ENCODE data around the gene ACKR3. TPM values are rescaled to one million over a fixed set of nuclear protein-coding genes. Genes with fewer than 3 reads are reported as not detected.

Gene ACKR3
- total and polyA plus RNA-seq, 4 donors = 6.8 to 30.2 (median 14.4) TPM

GRCh38 chr2:236525411-236525997, 44.1 kb upstream of the ACKR3 start:
- Histone ChIP-seq H3K27ac (ENCODE audit: low read depth in 1 of 2, low read length in 1 of 2) (no peak overlapping the region), H3K4me3 (no peak overlapping the region), H3K27me3 (ENCODE audit: control insufficient read depth in 3 of 3, insufficient read depth in 3 of 3, low read length in 2 of 3) (peaks cover 0 to 6% (median 0%) of the 10 kb centered on the region in 3 donors), H3K9me3 (ENCODE audit: control insufficient read depth in 4 of 4, insufficient read depth in 3 of 4, low read length in 3 of 4) (no peaks in the 10 kb centered on the region), H3K9ac (ENCODE audit: insufficient read depth in 1 of 2, low read length in 2 of 2) (no peak overlapping the region), H3K36me3 (ENCODE audit: control insufficient read depth in 4 of 4, insufficient read depth in 4 of 4, low read length in 4 of 4) (no peaks in the 10 kb centered on the region), H3K4me1 (ENCODE audit: control insufficient read depth in 5 of 5, insufficient read depth in 5 of 5, low read length in 5 of 5) (peaks cover 0 to 14% (median 4%) of the 10 kb centered on the region in 5 donors)
- 87 to 90% methylated on average over 8 of the region's 8 CpGs for WGBS, 2 donors
- TF ChIP-seq CTCF (IDR thresholded peaks at IDR 0.05; ENCODE audit: control extremely low read depth, extremely low read depth) = no peak
- no peak for ATAC-seq (ENCODE audit: insufficient read depth, low FRiP score)
- DNase-seq = no peak

- H3K4me3 ChIP-seq = no peak overlapping the region
- H3K27ac ChIP-seq (ENCODE audit: low read depth in 1 of 2, low read length in 1 of 2) = no peak overlapping the region
- no peaks in the 10 kb centered on the region for H3K36me3 ChIP-seq (ENCODE audit: control insufficient read depth in 4 of 4, insufficient read depth in 4 of 4, low read length in 4 of 4)
- H3K9me3 ChIP-seq (ENCODE audit: control insufficient read depth in 4 of 4, insufficient read depth in 3 of 4, low read length in 3 of 4) = no peaks in the 10 kb centered on the region
- H3K4me1 ChIP-seq (ENCODE audit: control insufficient read depth in 5 of 5, insufficient read depth in 5 of 5, low read length in 5 of 5) = peaks cover 0 to 14% (median 4%) of the 10 kb centered on the region in 5 donors
- no peak for DNase-seq
- no peak for ATAC-seq (ENCODE audit: insufficient read depth, low FRiP score)
- WGBS, 2 donors = 92% methylated on average over 14 of the region's 14 CpGs
- H3K27me3 ChIP-seq (ENCODE audit: control insufficient read depth in 3 of 3, insufficient read depth in 3 of 3, low read length in 2 of 3) = peaks cover 0 to 6% (median 0%) of the 10 kb centered on the region in 3 donors
- TF ChIP-seq CTCF (IDR thresholded peaks at IDR 0.05; ENCODE audit: control extremely low read depth, extremely low read depth) = no peak
- H3K9ac ChIP-seq (ENCODE audit: insufficient read depth in 1 of 2, low read length in 2 of 2) = no peak overlapping the region
These were observed 43.0 kb upstream of the ACKR3 start for GRCh38 chr2:236526455-236527158.

- ATAC-seq (ENCODE audit: insufficient read depth, low FRiP score) (no peak), DNase-seq (no peak)
- peaks cover 0 to 6% (median 2%) of the 10 kb centered on the region in 3 donors for H3K27me3 ChIP-seq (ENCODE audit: control insufficient read depth in 3 of 3, insufficient read depth in 3 of 3, low read length in 2 of 3)
- no peak overlapping the region for H3K4me3 ChIP-seq
- H3K36me3 ChIP-seq (ENCODE audit: control insufficient read depth in 4 of 4, insufficient read depth in 4 of 4, low read length in 4 of 4) = no peaks in the 10 kb centered on the region
- H3K9ac ChIP-seq (ENCODE audit: insufficient read depth in 1 of 2, low read length in 2 of 2) = no peak overlapping the region
- 33 to 54% methylated on average over 9 of the region's 9 CpGs for WGBS, 2 donors
- H3K9me3 ChIP-seq (ENCODE audit: control insufficient read depth in 4 of 4, insufficient read depth in 3 of 4, low read length in 3 of 4) = no peaks in the 10 kb centered on the region
- H3K4me1 ChIP-seq (ENCODE audit: control insufficient read depth in 5 of 5, insufficient read depth in 5 of 5, low read length in 5 of 5) = peaks cover 0 to 14% (median 4%) of the 10 kb centered on the region in 5 donors
- TF ChIP-seq CTCF (IDR thresholded peaks at IDR 0.05; ENCODE audit: control extremely low read depth, extremely low read depth) = no peak
- H3K27ac ChIP-seq (ENCODE audit: low read depth in 1 of 2, low read length in 1 of 2) = no peak overlapping the region
These were observed 42.4 kb upstream of the ACKR3 start for GRCh38 chr2:236527159-236527630.

Data from lung (tissue), 12 donors.